GM21515 (cell line): ENCODE data around the gene FLOT2.
"Not testable (repeated sequence)": the region's sequence is repeated elsewhere in the genome, so short reads cannot be mapped to it uniquely, and the experiment has no call there.

Source experiments
- ATAC-seq: cut with Tn5 transposase; IDR thresholded peaks from one replicate; pipeline ENCODE4 v1.9.1; 2021; ENCODE audit not compliant: unreplicated experiment

The FLOT2 gene

GRCh38 chr17:28853295-28853694 is 44.2 kb downstream of the FLOT2 start:
- no peak for ATAC-seq

GRCh38 chr17:28849281-28849680 is 48.3 kb downstream of the FLOT2 start:
- no peak for ATAC-seq

GRCh38 chr17:28848667-28849066 is 48.9 kb downstream of the FLOT2 start:
- not testable (repeated sequence) for ATAC-seq

DNA sequence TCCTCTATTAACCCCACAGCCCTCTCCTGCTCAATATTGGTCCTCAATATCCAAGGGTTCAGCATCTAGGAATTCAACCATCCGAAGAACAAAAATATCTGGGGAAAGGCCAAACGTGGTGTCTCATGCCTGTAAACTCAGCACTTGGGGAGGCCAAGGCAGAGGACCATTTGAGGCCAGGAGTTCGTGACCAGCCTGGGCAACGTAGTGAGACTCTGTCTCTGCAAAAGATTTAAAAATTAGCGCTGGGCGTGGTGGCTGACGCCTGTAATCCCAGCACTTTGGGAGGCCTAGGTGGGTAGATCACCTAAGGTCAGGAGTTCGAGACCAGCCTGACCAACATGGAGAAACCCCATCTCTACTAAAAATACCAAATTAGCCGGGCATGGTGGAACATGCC is 50.8 kb downstream of the FLOT2 start:
- not testable (repeated sequence) for ATAC-seq

GRCh38 chr17:28846231-28846630 is 51.3 kb downstream of the FLOT2 start:
- no peak for ATAC-seq

- no peak for ATAC-seq
These were observed 53.8 kb downstream of the FLOT2 start for GRCh38 chr17:28843816-28844148.

DNA sequence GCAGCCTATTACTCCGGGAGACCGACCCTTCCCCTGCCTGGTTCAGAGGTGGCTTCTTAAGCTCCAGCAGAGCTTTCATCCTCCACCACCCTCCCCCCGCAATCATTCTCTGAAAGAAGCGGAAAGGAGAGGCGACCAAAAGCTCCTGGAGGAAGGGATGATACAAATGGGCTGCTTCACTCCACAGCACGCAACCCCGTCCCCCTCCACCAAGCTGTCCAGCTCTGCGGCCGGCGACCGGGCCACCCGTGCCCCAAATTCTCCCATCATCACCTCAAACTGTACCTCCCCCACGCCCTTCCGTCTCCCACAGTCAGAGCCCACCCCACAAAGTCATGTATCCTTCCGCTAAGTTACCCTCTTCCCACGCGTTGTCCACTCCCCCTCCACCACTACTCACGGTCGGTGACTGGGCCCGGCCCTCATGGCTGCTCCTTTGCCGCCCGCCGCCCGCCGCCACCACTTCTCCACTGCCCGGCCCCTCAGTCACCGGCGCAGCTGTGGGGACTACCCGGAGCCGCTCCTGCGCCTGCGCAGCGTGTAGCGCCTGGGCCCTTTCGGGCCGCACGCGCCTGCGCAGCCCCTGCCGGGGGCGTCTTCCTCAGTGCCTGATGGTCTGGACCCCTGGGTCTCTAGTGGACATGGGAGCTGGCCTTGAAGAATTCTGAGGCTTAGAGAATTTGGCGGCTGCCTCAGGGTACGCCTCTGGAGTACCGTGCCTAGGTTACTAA is 55.1 kb downstream of the FLOT2 start, which contains the start of gene FAM222B:
TSS of gene FAM222B (minus strand) at position 509 of the 731 bp plus-strand sequence. CDS start 76,123 bp downstream, outside the sequence.
- peak; percentile 71 for ATAC-seq

DNA sequence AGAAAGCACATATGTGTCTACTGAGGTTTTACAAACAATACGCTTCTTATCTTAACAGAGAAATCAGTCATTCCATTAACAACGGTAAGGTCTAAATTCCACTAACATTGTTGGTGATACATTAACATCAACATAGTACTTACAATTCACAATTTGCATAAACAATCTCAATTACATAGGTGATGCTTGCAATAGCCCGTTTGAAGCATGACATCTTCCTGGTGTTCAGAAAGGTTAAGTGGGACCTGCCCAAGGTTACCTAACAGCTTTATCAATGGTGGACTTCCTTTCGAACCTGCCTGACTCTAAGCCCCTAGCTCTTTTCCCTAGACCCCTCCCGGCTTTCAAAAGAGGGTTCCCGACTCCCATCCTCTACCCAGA is 55.6 kb downstream of the FLOT2 start:
- ATAC-seq = no peak

- ATAC-seq = no peak
These were observed 58.3 kb downstream of the FLOT2 start for GRCh38 chr17:28839221-28839620.

GRCh38 chr17:28836541-28836940 is 61.0 kb downstream of the FLOT2 start:
- not testable (repeated sequence) for ATAC-seq

DNA sequence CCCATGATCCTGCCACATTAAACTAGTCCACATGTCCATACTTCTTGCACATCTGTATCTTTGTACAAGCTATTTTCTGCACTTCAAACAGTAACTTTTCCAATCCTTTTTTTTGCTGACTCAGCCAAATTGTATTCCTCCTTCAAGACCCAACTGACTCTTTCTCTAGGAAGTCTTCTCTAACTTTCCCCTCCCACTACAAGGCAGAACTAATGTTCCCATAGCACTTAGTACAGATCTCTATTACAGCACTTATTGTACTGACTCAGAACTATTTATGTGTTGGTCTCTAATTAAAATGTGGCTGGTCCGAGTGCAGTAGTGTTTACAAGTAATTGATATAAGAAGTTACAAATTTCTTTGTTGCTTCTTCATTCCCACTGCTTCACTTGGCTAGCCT is 63.1 kb downstream of the FLOT2 start:
- no peak for ATAC-seq
